ENCODE data around the gene OPN1SW. TPM values are rescaled to one million over a fixed set of nuclear protein-coding genes. Genes with fewer than 3 reads are reported as not detected.

OPN1SW gene
- total and polyA plus RNA-seq, 7 donors, result 0.10 TPM; not detected in 6

GRCh38 chr7:128755819-128756476 is 19.6 kb downstream of the OPN1SW start:
- no peaks in the 10 kb centered on the region for H3K27me3 ChIP-seq (ENCODE audit: insufficient read depth in 3 of 3, low read length in 2 of 3)
- 28 to 44% (median 28%) methylated on average over 5 of the region's 5 CpGs for WGBS, 3 donors
- peak overlapping the region; percentile 85 for H3K27ac ChIP-seq
- H3K9me3 ChIP-seq, result no peaks in the 10 kb centered on the region
- DNase-seq (no peak), ATAC-seq (peak; percentile 82 to 92 (median 90))
- intact Hi-C loops (cut with DNase I), result loop anchor here in 1 of 2 donors (5.0 kb wide), 1 partner anchor 71 kb away; no protein-coding TSS in a partner anchor
- TF ChIP-seq CTCF (IDR thresholded peaks at IDR 0.05), result no peak
- peaks cover 7 to 64% of the 10 kb centered on the region in 2 donors for H3K36me3 ChIP-seq (ENCODE audit: insufficient read depth in 1 of 2, low read depth in 1 of 2)
- peak overlapping the region; percentile 35 for H3K4me3 ChIP-seq
- H3K4me1 ChIP-seq, result peaks cover 50% of the 10 kb centered on the region

GRCh38 chr7:128755075-128755818 is 20.3 kb downstream of the OPN1SW start:
- H3K4me1 ChIP-seq, result peaks cover 50% of the 10 kb centered on the region
- H3K27me3 ChIP-seq (ENCODE audit: insufficient read depth in 3 of 3, low read length in 2 of 3), result no peaks in the 10 kb centered on the region
- H3K27ac ChIP-seq, result peak overlapping the region; percentile 85
- peak overlapping the region; percentile 35 for H3K4me3 ChIP-seq
- peaks cover 5 to 64% of the 10 kb centered on the region in 2 donors for H3K36me3 ChIP-seq (ENCODE audit: insufficient read depth in 1 of 2, low read depth in 1 of 2)
- 35 to 85% (median 57%) methylated on average over 2 of the region's 2 CpGs for WGBS, 3 donors
- TF ChIP-seq CTCF (IDR thresholded peaks at IDR 0.05), result no peak
- ATAC-seq (peak; percentile 5 to 37 (median 25)), DNase-seq (no peak)
- intact Hi-C loops (cut with DNase I), result loop anchor here in 1 of 2 donors (5.0 kb wide), 1 partner anchor 72 kb away; no protein-coding TSS in a partner anchor
- no peaks in the 10 kb centered on the region for H3K9me3 ChIP-seq

- no peak for TF ChIP-seq CTCF (IDR thresholded peaks at IDR 0.05)
- Histone ChIP-seq H3K27me3 (ENCODE audit: insufficient read depth in 3 of 3, low read length in 2 of 3) (no peaks in the 10 kb centered on the region), H3K27ac (no peak overlapping the region), H3K4me3 (no peak overlapping the region), H3K9me3 (no peaks in the 10 kb centered on the region), H3K36me3 (ENCODE audit: insufficient read depth in 1 of 2, low read depth in 1 of 2) (peaks cover 5 to 61% of the 10 kb centered on the region in 2 donors), H3K4me1 (peaks cover 33% of the 10 kb centered on the region)
- ATAC-seq, result no peak
- WGBS, 3 donors, result 24 to 37% (median 33%) methylated on average over 1 of the region's 1 CpG
- DNase-seq, result no peak
- intact Hi-C loops (cut with DNase I), result no loop called here
Measured at GRCh38 chr7:128752251-128752650, 23.3 kb downstream of the OPN1SW start.

GRCh38 chr7:128747327-128748079 is 28.1 kb downstream of the OPN1SW start:
- DNase-seq, result no peak
- intact Hi-C loops (cut with DNase I), result no loop called here
- no peaks in the 10 kb centered on the region for H3K9me3 ChIP-seq
- TF ChIP-seq CTCF (IDR thresholded peaks at IDR 0.05), result no peak
- no peak overlapping the region for H3K27ac ChIP-seq
- WGBS, 3 donors, result 86 to 87% (median 86%) methylated on average over 6 of the region's 6 CpGs
- H3K27me3 ChIP-seq (ENCODE audit: insufficient read depth in 3 of 3, low read length in 2 of 3), result no peaks in the 10 kb centered on the region
- H3K36me3 ChIP-seq (ENCODE audit: insufficient read depth in 1 of 2, low read depth in 1 of 2), result peaks cover 0 to 38% of the 10 kb centered on the region in 2 donors
- ATAC-seq, result no peak
- H3K4me3 ChIP-seq, result no peak overlapping the region
- H3K4me1 ChIP-seq, result peaks cover 21% of the 10 kb centered on the region

Data from psoas muscle (tissue), 8 donors.